Measurements from ENCODE around the gene EPHB3.
"Not testable (repeated sequence)": the region's sequence is repeated elsewhere in the genome, so short reads cannot be mapped to it uniquely, and the experiment has no call there.

Gene EPHB3

DNA sequence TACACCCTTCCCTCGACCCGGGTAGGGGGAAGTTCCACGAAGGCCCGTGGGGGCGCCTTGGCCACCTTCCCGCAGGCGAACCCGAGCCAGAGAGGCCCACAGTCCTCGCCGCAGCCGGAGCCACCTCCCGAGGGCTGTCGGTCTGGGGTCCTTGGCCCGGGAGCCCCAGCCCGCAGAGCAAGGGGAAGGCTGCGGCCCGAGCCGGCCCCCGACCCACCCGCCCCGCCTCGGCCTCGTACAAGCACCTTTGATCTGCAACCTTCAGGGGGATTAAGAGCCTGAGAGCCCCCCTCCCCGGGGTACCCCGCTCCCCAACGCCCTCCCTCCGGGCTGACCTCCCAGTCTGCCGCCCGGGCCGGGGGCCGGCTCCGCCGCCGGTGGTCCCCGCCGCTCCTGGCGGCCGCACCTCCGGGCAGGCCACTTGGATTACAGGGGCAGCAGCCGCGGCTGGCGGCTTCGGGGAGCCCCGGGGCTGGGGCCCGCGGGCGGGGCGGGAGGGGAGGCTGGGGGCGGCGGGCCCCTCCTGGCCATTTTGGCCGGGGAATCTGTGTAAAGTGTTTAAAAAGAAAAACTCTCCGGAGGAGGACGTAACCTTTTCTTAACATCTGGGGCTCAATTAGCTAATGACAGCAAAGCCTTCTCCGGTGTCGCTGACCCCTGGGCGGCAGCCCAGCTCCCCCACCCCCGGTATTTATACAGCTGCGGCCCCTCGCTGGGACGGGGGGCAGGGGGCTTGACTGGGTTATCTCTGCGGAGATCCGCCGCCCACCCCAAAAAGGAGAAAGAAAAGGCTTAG lies 40.2 kb downstream of the EPHB3 start:
- DNase-seq: no peak

- DNase-seq: peak; percentile 21
These were observed 41.0 kb downstream of the EPHB3 start for GRCh38 chr3:184602372-184603150.

DNA sequence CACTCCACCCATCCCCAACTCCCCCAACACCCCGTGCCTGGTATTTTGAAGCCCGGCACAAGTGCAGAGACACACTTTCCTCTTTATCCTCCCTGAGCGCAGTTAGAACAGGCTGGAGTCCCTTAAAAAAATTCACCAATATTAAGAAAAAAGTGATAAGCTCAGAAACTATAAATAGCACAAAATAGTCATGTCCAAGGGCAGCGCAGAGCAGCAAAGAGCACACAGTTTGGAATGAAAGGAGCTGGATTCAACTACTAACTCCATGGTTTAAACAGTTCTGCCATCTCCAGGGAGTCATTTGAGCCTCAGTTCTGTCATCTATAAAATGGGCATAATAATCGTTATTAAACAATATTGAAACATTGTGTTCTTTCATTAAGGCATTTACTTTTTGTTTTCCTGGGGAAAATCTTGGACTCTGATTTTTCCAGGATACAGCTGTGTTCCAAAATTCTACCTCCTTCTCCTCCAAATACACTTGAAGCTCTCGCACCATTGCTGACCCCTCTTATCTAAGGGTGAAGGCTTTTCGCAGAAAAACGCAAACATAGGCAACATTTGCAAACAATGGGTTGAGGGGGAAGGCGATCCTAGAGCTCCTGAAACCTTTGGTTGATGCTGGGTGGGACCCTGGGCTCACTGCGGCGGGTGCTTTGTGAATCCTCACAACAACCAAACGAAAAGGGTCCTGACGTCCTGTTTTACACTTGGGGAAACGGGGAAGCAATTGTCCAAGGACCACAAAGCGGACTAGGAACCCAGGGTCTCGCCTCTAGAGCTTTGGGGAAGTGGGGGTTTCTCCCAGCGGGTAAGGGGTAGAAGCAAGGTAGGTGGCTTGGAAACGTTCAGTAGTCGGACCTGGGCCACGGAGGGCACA lies 41.8 kb downstream of the EPHB3 start:
- no peak for DNase-seq

- DNase-seq: peak; percentile 55
These were observed 42.5 kb downstream of the EPHB3 start for GRCh38 chr3:184604039-184604601.

DNA sequence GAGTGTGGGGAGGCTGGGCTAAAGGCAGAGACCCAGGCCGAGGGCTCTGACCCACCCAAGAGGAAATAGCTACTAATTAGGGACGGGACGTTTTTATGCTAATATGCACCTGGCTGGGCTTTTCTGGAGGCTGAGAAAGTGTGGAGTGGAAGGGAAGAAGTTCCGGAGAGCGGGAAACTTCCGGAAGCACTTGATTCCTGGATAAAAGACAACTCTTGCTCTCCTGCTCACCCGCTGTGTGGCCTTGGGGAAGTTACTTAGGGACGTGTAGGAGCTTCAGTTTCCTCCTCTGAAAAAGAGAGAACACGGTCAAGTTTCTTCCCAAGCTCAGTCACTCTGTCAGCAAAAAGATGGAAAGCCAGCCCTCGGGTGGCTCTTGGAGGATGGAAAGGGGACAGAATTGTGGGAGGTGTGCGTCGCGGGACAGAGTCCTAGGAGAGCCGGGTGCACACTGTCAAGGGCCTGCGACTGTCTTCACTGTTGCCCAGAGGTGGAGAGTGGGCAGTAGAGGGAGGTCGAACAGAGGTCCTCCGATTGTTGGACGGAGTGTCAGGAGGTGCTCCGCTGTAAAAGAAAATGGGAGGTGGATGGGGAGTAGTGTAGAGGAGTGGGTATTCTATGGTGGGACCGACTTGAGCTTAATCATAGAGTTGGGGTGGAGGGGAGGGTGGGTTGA lies 43.2 kb downstream of the EPHB3 start:
- DNase-seq: peak; percentile 34

DNA sequence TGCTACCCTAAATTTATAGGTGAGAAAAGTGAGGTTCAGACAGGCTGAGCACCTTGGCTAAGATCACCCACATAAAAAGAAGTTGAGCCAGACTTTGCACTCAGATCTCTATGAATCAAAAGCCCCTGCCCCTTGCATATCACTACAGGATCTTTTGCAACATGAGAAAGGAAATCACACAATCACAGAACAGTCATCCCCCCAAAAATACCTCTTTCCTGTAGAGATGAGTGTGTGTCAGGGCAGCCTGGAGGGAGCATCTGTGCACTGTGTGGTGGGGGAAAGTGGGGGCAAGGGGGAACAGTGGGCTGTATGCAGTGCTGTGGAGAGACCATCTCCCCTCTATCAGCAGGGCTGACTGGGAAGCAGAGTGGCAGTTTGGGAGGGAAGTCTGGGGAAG lies 46.6 kb downstream of the EPHB3 start:
- DNase-seq: no peak

GRCh38 chr3:184609476-184610244 lies 48.1 kb downstream of the EPHB3 start:
- no peak for DNase-seq

- no peak for DNase-seq
These were observed 48.8 kb downstream of the EPHB3 start for GRCh38 chr3:184610245-184610871.

- DNase-seq: no peak
These were observed 50.2 kb downstream of the EPHB3 start for GRCh38 chr3:184611607-184612281.

DNA sequence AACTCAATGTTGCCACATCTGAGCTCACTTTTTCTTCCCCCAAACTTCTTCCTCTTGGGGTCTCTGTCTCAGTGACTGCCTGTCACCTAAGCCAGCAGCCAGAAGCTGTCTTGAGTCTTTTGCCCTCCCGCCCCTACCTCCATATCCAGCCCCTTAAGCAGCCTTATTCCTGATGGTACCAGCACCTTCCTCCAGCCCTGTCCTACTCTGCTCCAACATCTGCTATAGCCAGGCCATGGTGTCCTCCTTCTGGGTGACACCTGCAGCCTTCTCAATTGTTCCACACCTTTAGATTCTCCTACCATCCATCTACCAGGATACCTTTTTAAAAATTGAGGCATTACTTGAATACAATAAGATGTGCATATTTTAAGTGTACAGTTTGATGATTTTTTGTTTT lies 53.8 kb downstream of the EPHB3 start:
- no peak for DNase-seq

- DNase-seq: no peak
These were observed 54.9 kb downstream of the EPHB3 start for GRCh38 chr3:184616436-184616835.

GRCh38 chr3:184617306-184617705 lies 55.7 kb downstream of the EPHB3 start:
- not testable (repeated sequence) for DNase-seq

- no peak for DNase-seq
These were observed 57.2 kb downstream of the EPHB3 start for GRCh38 chr3:184618811-184619210.

DNA sequence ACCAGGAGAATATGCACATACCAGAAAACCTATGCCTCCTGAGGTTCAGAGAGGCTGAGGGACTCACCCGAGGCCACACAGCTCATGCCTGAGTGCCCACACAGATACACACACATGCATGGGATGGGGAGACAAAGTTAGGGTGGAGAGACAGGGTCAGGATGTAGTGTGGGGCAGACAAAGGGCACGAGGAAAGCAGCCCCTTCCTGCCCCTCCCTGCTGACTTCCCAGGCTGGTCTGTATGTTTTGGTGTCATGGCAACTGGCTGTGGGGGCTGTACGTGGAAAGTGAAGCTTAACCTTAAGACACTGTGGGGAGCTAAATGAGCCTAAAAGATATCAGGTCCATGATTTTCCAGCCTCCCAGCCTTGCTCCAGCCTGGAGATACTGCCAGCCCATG lies 57.8 kb downstream of the EPHB3 start:
- DNase-seq: no peak

GRCh38 chr3:184619787-184620430 lies 58.3 kb downstream of the EPHB3 start:
- no peak for DNase-seq

- DNase-seq: peak; percentile 73
These were observed 59.0 kb downstream of the EPHB3 start for GRCh38 chr3:184620475-184621119.

DNA sequence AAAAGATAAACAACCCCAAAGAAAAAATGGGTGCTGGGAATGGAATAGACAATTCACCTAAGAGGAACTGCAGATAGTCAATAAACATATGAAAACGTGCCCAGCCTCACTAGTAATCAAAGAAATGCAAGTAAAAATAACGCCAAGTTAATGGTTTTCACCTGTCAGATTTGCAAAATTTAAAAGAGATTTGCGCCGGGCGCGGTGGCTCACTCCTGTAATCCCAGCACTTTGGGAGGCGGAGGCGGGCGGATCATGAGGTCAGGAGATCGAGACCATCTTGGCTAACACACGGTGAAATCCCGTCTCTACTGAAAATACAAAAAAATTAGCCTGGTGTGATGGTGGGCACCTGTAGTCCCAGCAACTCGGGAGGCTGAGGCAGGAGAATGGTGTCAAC lies 60.6 kb downstream of the EPHB3 start:
- DNase-seq: not testable (repeated sequence)

- no peak for DNase-seq
These were observed 65.3 kb downstream of the EPHB3 start for GRCh38 chr3:184626923-184627322.

DNA sequence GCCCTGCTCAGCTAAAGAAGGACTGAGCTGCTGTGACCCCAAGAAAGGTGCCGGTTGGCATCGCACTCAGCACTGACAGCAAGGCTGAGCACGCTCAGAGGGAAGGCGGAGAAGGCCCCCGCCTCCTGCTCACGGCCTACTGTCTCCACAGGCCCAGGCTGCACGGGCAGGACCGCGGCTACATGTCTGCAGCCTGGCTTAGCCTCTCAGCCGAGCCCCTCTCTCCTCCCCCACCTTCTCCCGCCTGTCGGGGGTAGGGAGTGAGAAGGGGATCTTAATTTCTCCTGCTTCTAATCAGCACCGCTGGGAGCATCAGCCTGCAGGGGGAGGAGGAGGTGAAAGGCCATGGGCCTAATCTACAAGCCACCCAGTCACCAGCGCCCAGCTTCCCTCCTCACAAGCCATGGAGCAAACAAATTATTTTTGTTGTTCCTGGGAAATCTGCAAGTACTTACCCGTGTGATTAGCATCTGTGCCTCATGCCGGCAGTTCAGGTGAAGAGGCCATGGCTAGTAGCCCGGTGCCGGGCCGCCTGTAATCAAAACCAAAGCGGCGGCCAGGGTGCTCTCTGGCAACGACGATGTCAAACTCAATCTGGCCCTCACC lies 68.1 kb downstream of the EPHB3 start:
- DNase-seq: no peak

All from DMS53 (cell line).